NB4 (cell line): ENCODE results near the gene GSK3B.

Experiments used
- DNase-seq: peaks from one replicate; pipeline ENCODE4 v3.0.0; 2010; ENCODE audit warnings: low read depth
- H3K4me3 ChIP-seq: one replicate; pipeline ENCODE4 v1.5.1; 2011; ENCODE audit warnings: mild to moderate bottlenecking, low read depth, low read length, moderate library complexity
- CTCF ChIP-seq: IDR thresholded peaks from one replicate; pipeline ENCODE4 v1.5.1; 2012; ENCODE audit warnings: low read depth, low read length
- MAX ChIP-seq: IDR thresholded peaks from 2 replicates; pipeline ENCODE4 v1.6.1; 2011; ENCODE audit warnings: low read depth, low read length
- MYC ChIP-seq: IDR thresholded peaks from 2 replicates; pipeline ENCODE4 v1.6.1; 2011; ENCODE audit warnings: low read depth, low read length
- POLR2A ChIP-seq: IDR thresholded peaks from 2 replicates; pipeline ENCODE4 v1.6.1; 2011; ENCODE audit warnings: mild to moderate bottlenecking; ENCODE audit not compliant: insufficient read length; ENCODE audit errors: extremely low read depth

Gene GSK3B

GRCh38 chr3:120070263-120070981, 23.8 kb downstream of the GSK3B start:
- H3K4me3 ChIP-seq = no peak overlapping the region
- TF ChIP-seq CTCF = no peak
- no peak for TF ChIP-seq MYC
- DNase-seq = no peak

- DNase-seq = no peak
- TF ChIP-seq MYC = no peak
- no peak for TF ChIP-seq CTCF
- TF ChIP-seq MAX = no peak
- TF ChIP-seq POLR2A = no peak
- H3K4me3 ChIP-seq = no peak overlapping the region
These were observed 27.2 kb downstream of the GSK3B start for GRCh38 chr3:120067083-120067482.

- TF ChIP-seq CTCF (no peak), POLR2A (no peak), MYC (no peak), MAX (no peak)
- no peak for DNase-seq
These were observed 27.6 kb downstream of the GSK3B start for GRCh38 chr3:120066634-120067033.

GRCh38 chr3:120064641-120065040, 29.6 kb downstream of the GSK3B start:
- DNase-seq = no peak
- H3K4me3 ChIP-seq = no peak overlapping the region
- no peak for TF ChIP-seq MAX
- no peak for TF ChIP-seq POLR2A
- TF ChIP-seq MYC = no peak
- no peak for TF ChIP-seq CTCF

More at GRCh38 chr3:120066634-120067033, 27.6 kb downstream of the GSK3B start:
- no peak overlapping the region for H3K4me3 ChIP-seq

- TF ChIP-seq MAX (no peak), POLR2A (no peak), CTCF (no peak), MYC (no peak)
- peak; percentile 15 for DNase-seq
- no peak overlapping the region for H3K4me3 ChIP-seq
These were observed 31.8 kb downstream of the GSK3B start for GRCh38 chr3:120062474-120062873.
